IPS DF 6.9 (cell line): Measurements from ENCODE around the gene MARCHF3.
"Not testable (repeated sequence)": the region's sequence is repeated elsewhere in the genome, so short reads cannot be mapped to it uniquely, and the experiment has no call there.

Experiments used
- DNase-seq: peaks from one replicate; pipeline ENCODE4 v3.0.0-alpha.2; 2013; ENCODE audit warnings: low read depth, low spot score
- H3K27ac ChIP-seq: one replicate; pipeline ENCODE4 v1.5.1; 2013; ENCODE audit warnings: low read length, control low read depth
- H3K27me3 ChIP-seq: 2 replicates; pipeline ENCODE4 v1.6.1; 2013; ENCODE audit warnings: mild to moderate bottlenecking, low read length; ENCODE audit not compliant: control insufficient read depth, insufficient read depth
- H3K36me3 ChIP-seq: 2 replicates; pipeline ENCODE4 v1.6.1; 2013; ENCODE audit warnings: low read length; ENCODE audit not compliant: control insufficient read depth, insufficient read depth
- H3K4me1 ChIP-seq: 2 replicates; pipeline ENCODE4 v1.6.1; 2013; ENCODE audit warnings: low read length; ENCODE audit not compliant: control insufficient read depth, insufficient read depth
- H3K4me3 ChIP-seq: 2 replicates; pipeline ENCODE4 v1.5.1; 2013; ENCODE audit warnings: mild to moderate bottlenecking, low read length
- H3K9me3 ChIP-seq: 2 replicates; pipeline ENCODE4 v1.6.1; 2013; ENCODE audit warnings: low read length, inconsistent platforms; ENCODE audit not compliant: control insufficient read depth, insufficient read depth
- WGBS: extraction: QIAGEN DNeasy Blood & Tissue Kit; methylation state at CpG from one replicate; pipeline ENCODE4 v1.1.7; 2013; ENCODE audit warnings: mixed read lengths, missing lambda C conversion rate; ENCODE audit not compliant: insufficient read length, insufficient coverage; 5-methylcytosine and 5-hydroxymethylcytosine counted together

MARCHF3 gene

GRCh38 chr5:126851501-126852011 is 178.8 kb downstream of the MARCHF3 start:
- Histone ChIP-seq H3K4me3 (no peak overlapping the region), H3K36me3 (no peaks in the 10 kb centered on the region; the same call in 1 of the 2 replicates), H3K4me1 (peaks cover 10% of the 10 kb centered on the region; the same call in 1 of the 2 replicates), H3K9me3 (no peaks in the 10 kb centered on the region), H3K27ac (no peak overlapping the region), H3K27me3 (no peaks in the 10 kb centered on the region)
- no CpG with 5 or more reads among the region's 14 CpGs for WGBS
- DNase-seq = no peak

DNA sequence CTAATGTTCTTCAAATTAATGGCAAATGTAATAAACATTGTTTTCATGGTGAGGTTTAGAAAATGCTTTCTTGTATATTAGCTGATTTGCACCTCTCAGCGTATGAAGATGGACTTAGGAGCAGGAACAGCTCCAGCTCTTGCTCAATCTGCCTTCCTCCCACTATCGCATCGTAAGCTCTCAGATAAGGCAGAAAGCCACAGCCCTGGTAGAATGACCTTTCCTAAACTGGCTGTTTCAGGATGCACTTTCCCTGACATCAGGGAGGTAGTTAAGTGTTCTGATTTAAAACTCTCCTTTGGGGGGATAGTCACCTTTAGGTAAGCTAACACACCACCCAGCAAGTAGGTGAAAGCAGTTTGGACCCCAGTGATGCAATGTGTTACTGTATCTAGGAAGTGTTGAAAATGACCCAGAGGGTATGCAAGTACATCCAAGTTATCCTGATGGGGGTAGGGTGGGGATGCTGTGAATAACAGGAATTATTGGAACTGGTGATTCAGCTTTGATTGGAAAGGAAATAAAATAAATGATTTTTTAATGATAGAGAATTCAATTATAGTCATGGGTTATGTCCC is 181.2 kb downstream of the MARCHF3 start:
- H3K4me3 ChIP-seq = no peak overlapping the region
- no CpG with 5 or more reads among the region's 3 CpGs for WGBS
- no peak overlapping the region for H3K27ac ChIP-seq
- H3K9me3 ChIP-seq = no peaks in the 10 kb centered on the region
- DNase-seq = no peak
- H3K4me1 ChIP-seq = peaks cover 13% of the 10 kb centered on the region; the same call in 1 of the 2 replicates
- no peaks in the 10 kb centered on the region for H3K27me3 ChIP-seq
- no peaks in the 10 kb centered on the region for H3K36me3 ChIP-seq

DNA sequence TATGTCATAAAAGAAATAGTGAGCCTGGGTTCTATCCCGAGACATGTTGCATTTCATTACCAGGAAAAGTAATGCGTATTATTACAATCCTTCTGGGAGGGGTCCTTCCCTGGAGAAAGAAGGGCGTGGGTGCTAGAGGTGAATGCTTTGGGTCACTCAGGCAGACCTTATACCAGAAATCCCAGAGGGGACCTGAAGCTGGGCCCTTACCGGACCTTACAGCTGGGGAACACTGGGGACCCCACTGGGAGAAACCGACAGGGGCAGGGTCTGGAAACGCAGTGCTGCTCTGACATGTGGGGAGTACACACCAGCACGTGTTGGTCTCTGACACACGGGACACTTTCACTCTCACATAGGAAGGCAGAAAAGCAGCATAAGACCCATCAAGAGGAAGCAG is 182.1 kb downstream of the MARCHF3 start:
- Histone ChIP-seq H3K4me3 (no peak overlapping the region), H3K27ac (no peak overlapping the region), H3K4me1 (peaks cover 13% of the 10 kb centered on the region; the same call in 1 of the 2 replicates), H3K36me3 (no peaks in the 10 kb centered on the region), H3K9me3 (no peaks in the 10 kb centered on the region), H3K27me3 (no peaks in the 10 kb centered on the region)
- DNase-seq = no peak
- no CpG with 5 or more reads among the region's 8 CpGs for WGBS

- H3K4me1 ChIP-seq = peaks cover 13% of the 10 kb centered on the region; the same call in 1 of the 2 replicates
- H3K4me3 ChIP-seq = no peak overlapping the region
- no CpG with 5 or more reads among the region's 3 CpGs for WGBS
- H3K27ac ChIP-seq = no peak overlapping the region
- H3K27me3 ChIP-seq = no peaks in the 10 kb centered on the region
- H3K36me3 ChIP-seq = no peaks in the 10 kb centered on the region
- no peaks in the 10 kb centered on the region for H3K9me3 ChIP-seq
- DNase-seq = no peak
These were observed 182.5 kb downstream of the MARCHF3 start for GRCh38 chr5:126847826-126848251.

- peaks cover 13% of the 10 kb centered on the region; the same call in 1 of the 2 replicates for H3K4me1 ChIP-seq
- WGBS = no CpG with 5 or more reads among the region's 4 CpGs
- no peaks in the 10 kb centered on the region for H3K36me3 ChIP-seq
- no peaks in the 10 kb centered on the region for H3K27me3 ChIP-seq
- H3K27ac ChIP-seq = no peak overlapping the region
- no peak for DNase-seq
- H3K4me3 ChIP-seq = no peak overlapping the region
- no peaks in the 10 kb centered on the region for H3K9me3 ChIP-seq
These were observed 182.9 kb downstream of the MARCHF3 start for GRCh38 chr5:126847456-126847820.

GRCh38 chr5:126846744-126847455 is 183.5 kb downstream of the MARCHF3 start:
- no peaks in the 10 kb centered on the region for H3K9me3 ChIP-seq
- peaks cover 11% of the 10 kb centered on the region; the same call in 1 of the 2 replicates for H3K4me1 ChIP-seq
- DNase-seq = no peak
- H3K27me3 ChIP-seq = no peaks in the 10 kb centered on the region
- WGBS = no CpG with 5 or more reads among the region's 5 CpGs
- no peak overlapping the region for H3K27ac ChIP-seq
- H3K36me3 ChIP-seq = no peaks in the 10 kb centered on the region
- no peak overlapping the region for H3K4me3 ChIP-seq

DNA sequence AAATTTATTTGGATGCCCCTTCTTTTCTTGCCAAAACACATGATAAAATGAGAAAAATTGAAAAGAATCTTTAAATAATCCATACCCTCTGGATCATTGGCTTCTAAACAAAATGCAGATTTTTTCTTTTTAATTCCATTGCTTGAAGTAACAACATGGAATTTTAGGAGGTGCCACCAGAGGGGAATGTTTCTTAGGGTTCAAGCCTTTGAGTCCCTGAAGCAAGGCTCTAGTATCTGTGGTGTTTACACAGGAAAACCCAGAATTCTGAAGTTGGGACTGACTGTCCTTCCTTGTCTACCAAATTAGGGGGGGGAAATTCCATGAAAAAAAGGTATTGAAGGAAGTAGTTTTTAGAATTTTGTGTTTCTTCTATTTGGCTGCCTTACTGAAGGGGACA is 184.0 kb downstream of the MARCHF3 start:
- H3K9me3 ChIP-seq = no peaks in the 10 kb centered on the region
- no peak for DNase-seq
- H3K27me3 ChIP-seq = no peaks in the 10 kb centered on the region
- peaks cover 7% of the 10 kb centered on the region; the same call in 1 of the 2 replicates for H3K4me1 ChIP-seq
- H3K4me3 ChIP-seq = no peak overlapping the region
- no peak overlapping the region for H3K27ac ChIP-seq
- H3K36me3 ChIP-seq = no peaks in the 10 kb centered on the region

GRCh38 chr5:126845470-126846070 is 184.8 kb downstream of the MARCHF3 start:
- no CpG with 5 or more reads among the region's 14 CpGs for WGBS
- not testable (repeated sequence) for H3K36me3 ChIP-seq, H3K9me3 ChIP-seq, H3K4me1 ChIP-seq, H3K27me3 ChIP-seq, DNase-seq
- peak overlapping the region; percentile 88 for H3K27ac ChIP-seq
- H3K4me3 ChIP-seq = peak overlapping the region; percentile 17; the same call in 1 of the 2 replicates

DNA sequence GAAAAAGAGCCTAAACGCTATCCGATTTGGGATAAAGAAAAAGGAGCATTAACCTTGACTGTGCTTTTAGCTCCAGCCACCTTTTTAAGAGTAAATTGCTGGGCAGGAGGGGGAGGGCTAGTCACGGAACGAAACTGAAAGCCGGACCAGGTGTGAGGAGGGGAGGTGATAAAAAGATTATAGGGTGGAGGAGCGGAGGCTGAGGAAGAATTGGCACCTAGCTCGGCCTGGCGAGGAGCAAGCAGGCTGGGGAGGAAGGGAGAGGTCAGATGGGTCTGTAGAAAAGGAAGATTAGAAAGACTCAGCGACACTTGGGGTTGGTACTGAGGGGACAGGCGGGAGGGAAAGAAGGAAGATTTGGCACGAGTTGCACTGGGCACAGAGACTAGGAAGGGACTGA is 187.0 kb downstream of the MARCHF3 start:
- no CpG with 5 or more reads among the region's 11 CpGs for WGBS
- H3K4me3 ChIP-seq = peak overlapping the region; percentile 12; the same call in 1 of the 2 replicates
- DNase-seq = not testable (repeated sequence)

GRCh38 chr5:126839407-126839806 is 191.0 kb downstream of the MARCHF3 start:
- not testable (repeated sequence) for H3K4me3 ChIP-seq, H3K27ac ChIP-seq, H3K27me3 ChIP-seq, H3K4me1 ChIP-seq, DNase-seq, H3K36me3 ChIP-seq, H3K9me3 ChIP-seq
- no CpG with 5 or more reads among the region's 7 CpGs for WGBS

More for the DNA sequence above, 187.0 kb downstream of the MARCHF3 start:
- H3K9me3 ChIP-seq, H3K36me3 ChIP-seq, H3K27me3 ChIP-seq, H3K4me1 ChIP-seq, H3K27ac ChIP-seq: not testable (repeated sequence)
